ENCODE results near the gene ZNF607. TPM values are rescaled to one million over a fixed set of nuclear protein-coding genes. Genes with fewer than 3 reads are reported as not detected.
A peak's percentile ranks its signal among the peaks of the same experiment; 100 is the strongest.
"Not testable (repeated sequence)": the region's sequence is repeated elsewhere in the genome, so short reads cannot be mapped to it uniquely, and the experiment has no call there.

ZNF607 gene
- total RNA-seq, 2 donors from 2014 or later: 4.2 to 9.4 TPM

DNA sequence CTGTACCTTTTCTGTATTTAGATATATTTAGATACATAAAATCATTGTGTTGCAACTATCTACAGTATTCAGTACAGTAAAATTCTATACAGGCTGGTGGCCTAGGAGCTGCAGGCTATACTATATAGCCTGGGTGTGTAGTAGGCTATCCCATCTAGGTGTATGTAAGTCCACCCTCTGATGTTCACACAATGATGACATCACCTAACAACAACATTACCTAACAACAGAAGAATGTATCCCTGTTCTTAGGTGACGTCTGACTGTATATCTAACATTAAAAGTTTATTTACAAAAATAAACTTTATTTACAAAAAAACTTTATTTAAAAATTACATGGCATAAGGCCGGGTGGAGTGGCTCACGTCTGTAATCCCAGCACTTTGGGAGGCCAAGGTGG lies 36.0 kb downstream of the ZNF607 start:
- no peaks in the 10 kb centered on the region for H3K4me1 Mint-ChIP-seq
- no peak overlapping the region for H3K27ac Mint-ChIP-seq
- H3K27me3 Mint-ChIP-seq: no peaks in the 10 kb centered on the region
- peaks cover 5% of the 10 kb centered on the region for H3K36me3 Mint-ChIP-seq (ENCODE audit: low read depth)
- no peak for ATAC-seq (replicated peaks)
- no peak overlapping the region for H3K4me3 Mint-ChIP-seq
- H3K9me3 Mint-ChIP-seq: peaks cover 18% of the 10 kb centered on the region

DNA sequence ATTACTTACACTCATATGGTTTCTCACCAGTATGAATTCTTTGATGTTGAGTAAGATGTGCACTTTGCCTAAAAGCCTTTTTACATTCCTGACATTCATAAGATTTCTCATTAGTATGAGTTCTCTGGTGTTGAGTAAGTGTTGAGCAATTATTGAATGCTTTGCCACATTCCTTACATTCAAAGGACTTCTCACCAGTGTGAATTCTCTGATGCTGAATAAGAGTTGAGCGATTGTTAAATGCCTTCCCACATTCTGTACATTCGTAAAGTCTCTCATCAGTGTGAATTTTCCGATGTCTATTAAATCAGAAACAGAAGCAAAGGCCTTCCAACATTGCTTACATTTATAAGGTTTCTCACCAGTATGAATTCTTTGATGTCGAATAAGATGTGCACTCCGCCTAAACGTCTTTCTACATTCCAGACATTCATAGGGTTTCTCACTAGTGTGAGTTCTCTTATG lies 50.1 kb downstream of the ZNF607 start:
- peaks cover 7% of the 10 kb centered on the region for H3K9me3 Mint-ChIP-seq
- no peaks in the 10 kb centered on the region for H3K36me3 Mint-ChIP-seq (ENCODE audit: low read depth)
- ATAC-seq (replicated peaks): no peak
- no peaks in the 10 kb centered on the region for H3K27me3 Mint-ChIP-seq
- H3K27ac Mint-ChIP-seq: no peak overlapping the region
- no peak overlapping the region for H3K4me3 Mint-ChIP-seq
- H3K4me1 Mint-ChIP-seq: no peaks in the 10 kb centered on the region

DNA sequence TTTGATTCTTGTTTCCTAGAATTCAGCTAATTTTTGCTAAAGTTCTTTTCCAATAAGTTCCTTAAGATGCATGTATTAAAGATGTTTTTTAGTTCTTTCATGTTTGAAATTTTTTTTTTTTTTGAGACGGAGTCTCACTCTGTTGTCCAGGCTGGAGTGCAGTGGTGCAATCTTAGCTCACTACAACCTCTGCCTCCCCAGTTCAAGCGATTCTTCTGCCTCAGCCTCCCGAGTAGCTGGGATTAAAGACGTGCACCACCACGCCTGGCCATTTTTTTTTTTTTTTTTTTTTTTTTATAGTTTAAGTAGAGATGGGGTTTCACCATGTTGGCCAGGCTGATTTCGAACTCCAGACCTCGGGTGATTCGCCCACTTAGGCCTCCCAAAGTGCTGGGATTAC lies 62.4 kb downstream of the ZNF607 start:
- Mint-ChIP-seq H3K36me3 (ENCODE audit: low read depth) (peaks cover 14% of the 10 kb centered on the region), H3K27ac (peak overlapping the region; percentile 98), H3K4me1 (peaks cover 24% of the 10 kb centered on the region), H3K4me3 (peak overlapping the region; percentile 88)
- not testable (repeated sequence) for H3K9me3 Mint-ChIP-seq; H3K27me3 Mint-ChIP-seq; ATAC-seq (replicated peaks)

DNA sequence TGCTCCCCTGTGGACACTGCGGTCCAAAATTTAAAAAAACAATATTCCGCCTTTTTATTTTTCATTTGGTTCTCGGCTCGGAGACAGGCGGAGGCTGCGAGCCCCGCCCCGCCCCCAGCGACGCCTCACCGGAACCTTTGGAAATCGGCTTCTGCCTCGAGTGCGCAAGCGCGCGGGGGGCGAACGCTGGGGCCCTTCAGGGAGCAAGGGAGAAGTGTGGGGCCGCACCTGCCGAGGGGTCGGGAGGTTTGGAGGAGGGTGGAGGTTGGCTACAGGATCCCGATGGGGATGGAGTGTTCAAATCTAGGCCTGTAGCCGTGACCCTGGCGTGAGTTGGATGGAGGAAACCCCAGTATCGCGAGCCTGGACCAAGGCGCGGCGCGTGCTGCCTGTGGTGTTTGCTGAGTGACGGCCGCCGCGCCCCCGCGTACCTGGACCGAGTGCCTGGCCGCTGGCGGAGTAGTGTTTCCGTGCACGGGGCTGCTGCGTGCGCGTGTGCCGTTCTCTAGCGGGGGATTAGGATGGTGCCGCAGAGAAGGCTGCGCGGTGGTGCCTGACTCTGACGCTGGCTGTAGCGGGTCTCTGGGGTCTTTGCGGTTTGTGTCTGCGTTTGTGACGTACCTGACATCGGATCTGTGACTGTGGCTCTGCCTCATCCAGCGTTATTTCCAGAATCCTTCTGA lies 63.7 kb downstream of the ZNF607 start:
- H3K27me3 Mint-ChIP-seq: no peaks in the 10 kb centered on the region
- peaks cover 4% of the 10 kb centered on the region for H3K9me3 Mint-ChIP-seq
- peak overlapping the region; percentile 88 for H3K4me3 Mint-ChIP-seq
- ATAC-seq (replicated peaks): peak; percentile 83
- H3K36me3 Mint-ChIP-seq (ENCODE audit: low read depth): peaks cover 17% of the 10 kb centered on the region
- H3K27ac Mint-ChIP-seq: peak overlapping the region; percentile 98
- peaks cover 24% of the 10 kb centered on the region for H3K4me1 Mint-ChIP-seq

DNA sequence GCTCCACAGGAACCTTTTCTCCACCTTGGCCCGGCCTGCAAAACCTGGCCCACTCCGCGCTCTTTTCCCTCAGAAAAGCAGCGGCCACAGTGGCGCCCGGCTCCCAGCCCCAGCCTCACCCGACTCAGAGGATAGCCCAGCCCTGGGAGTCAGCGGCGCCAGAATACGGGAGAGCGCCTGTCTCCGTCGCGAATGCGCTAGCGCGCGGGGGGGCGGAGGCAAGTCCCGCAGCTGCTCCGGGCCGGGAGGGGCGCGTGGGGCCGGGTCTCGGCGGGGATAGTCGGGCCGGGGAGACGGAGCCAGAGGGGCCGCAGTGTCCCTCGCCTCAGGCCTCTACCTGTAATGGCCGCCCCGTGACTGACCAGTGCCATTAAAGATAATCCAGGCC lies 64.3 kb downstream of the ZNF607 start, which contains the start of gene ZFP30:
TSS of gene ZFP30 (minus strand) at position 165 of the 388 bp plus-strand sequence. CDS start 7,643 bp downstream, outside the sequence.
- Mint-ChIP-seq H3K4me3 (peak within 1 kb of the TSS; percentile 88), H3K9me3 (peaks cover 4% of the 10 kb centered on the region), H3K27ac (peak within 1 kb of the TSS; percentile 98), H3K4me1 (peaks cover 24% of the 10 kb centered on the region), H3K27me3 (no peaks in the 10 kb centered on the region), H3K36me3 (ENCODE audit: low read depth) (peaks cover 22% of the 10 kb centered on the region)
- peak; percentile 85 for ATAC-seq (replicated peaks)

DNA sequence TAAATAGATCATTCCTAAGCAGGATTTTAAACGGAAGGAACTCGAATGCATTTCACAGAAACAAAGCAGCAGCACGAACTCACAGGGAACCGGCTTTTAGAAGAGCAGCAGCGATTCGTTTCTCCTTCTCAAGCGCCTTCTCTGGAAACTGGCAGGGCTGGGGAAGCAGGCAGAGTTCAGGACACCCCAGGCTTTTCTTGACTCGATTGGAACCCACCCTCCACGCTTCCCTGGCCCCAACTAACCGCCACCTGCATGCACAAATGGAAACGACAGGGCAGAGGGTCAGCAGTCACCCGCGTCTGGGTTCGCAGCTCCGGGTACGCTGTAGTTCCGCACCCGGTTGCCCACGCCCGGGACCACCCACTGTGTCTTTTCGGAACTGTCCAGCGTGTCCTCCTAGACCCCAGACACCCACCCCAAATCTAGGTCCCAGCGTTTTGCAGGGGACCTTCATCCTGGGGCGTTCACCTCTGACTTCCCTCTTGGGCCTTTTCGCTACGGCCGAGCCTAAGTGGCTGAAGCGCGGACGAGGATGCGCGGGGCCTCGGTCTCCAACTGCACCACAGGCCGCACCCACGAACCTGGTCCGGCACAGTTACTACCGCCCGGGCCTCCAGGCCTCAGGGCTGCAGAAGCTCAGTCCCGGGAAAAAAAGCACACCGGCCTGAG lies 64.8 kb downstream of the ZNF607 start:
- H3K27ac Mint-ChIP-seq: peak overlapping the region; percentile 98
- H3K9me3 Mint-ChIP-seq: peaks cover 4% of the 10 kb centered on the region
- H3K36me3 Mint-ChIP-seq (ENCODE audit: low read depth): peaks cover 27% of the 10 kb centered on the region
- ATAC-seq (replicated peaks): peak; percentile 21
- H3K27me3 Mint-ChIP-seq: no peaks in the 10 kb centered on the region
- H3K4me3 Mint-ChIP-seq: peak overlapping the region; percentile 88
- peaks cover 24% of the 10 kb centered on the region for H3K4me1 Mint-ChIP-seq

DNA sequence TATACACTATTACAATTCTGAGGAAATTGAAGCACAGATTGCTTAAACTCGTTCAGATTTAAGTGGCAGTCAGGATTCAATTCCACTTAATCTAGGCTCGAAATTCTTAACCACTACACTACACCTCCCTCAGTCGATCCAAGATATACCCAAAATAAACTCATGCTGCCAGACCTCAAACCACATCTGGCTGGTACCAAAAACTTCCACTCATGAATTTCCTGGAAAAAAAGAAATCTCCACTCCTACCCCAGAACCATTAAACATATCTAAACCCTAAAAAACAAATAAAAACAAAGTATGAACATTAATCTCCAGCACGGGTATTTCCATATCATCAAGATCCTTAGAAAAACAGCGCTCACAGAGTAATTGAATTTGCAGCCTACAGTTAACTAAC lies 65.4 kb downstream of the ZNF607 start:
- Mint-ChIP-seq H3K27ac (peak overlapping the region; percentile 98), H3K4me3 (peak overlapping the region; percentile 88), H3K36me3 (ENCODE audit: low read depth) (peaks cover 34% of the 10 kb centered on the region), H3K27me3 (no peaks in the 10 kb centered on the region), H3K9me3 (peaks cover 4% of the 10 kb centered on the region), H3K4me1 (peaks cover 24% of the 10 kb centered on the region)
- ATAC-seq (replicated peaks): no peak

Other genes with a start within 250 kb of the ZNF607 start
- gene ZNF793, start 212.8 kb downstream of the ZNF607 start, total RNA-seq: 1 to 10 TPM; 3.2 to 4.4 TPM
- 1 to 10 TPM; 2.5 to 3.3 TPM for gene ZNF571, start 125.0 kb downstream of the ZNF607 start, total RNA-seq
- gene ZNF540, start 124.9 kb downstream of the ZNF607 start, total RNA-seq: 1 to 10 TPM in 1 of 2 donors, under 1 TPM in 1; 0.58 to 2.1 TPM
- 10 to 100 TPM in 1 of 2 donors, 1 to 10 TPM in 1; 5.1 to 14.5 TPM for gene ZFP30, start 64.3 kb downstream of the ZNF607 start, total RNA-seq
- 1 to 10 TPM; 4.9 to 9.8 TPM for gene ZNF573, start 59.8 kb upstream of the ZNF607 start, total RNA-seq
- gene WDR87, start 186.8 kb upstream of the ZNF607 start, total RNA-seq: not detected
- gene SIPA1L3, start 187.4 kb upstream of the ZNF607 start, total RNA-seq: 10 to 100 TPM; 19.5 to 21.4 TPM

All from activated T-helper 17 cell treated with anti-CD3 and anti-CD28 coated beads, Interleukin-2, amount 50 U/mL, for 72 hours (primary cell).